ENCODE data around the gene PPIP5K1.

- TF ChIP-seq, protein P1, sequence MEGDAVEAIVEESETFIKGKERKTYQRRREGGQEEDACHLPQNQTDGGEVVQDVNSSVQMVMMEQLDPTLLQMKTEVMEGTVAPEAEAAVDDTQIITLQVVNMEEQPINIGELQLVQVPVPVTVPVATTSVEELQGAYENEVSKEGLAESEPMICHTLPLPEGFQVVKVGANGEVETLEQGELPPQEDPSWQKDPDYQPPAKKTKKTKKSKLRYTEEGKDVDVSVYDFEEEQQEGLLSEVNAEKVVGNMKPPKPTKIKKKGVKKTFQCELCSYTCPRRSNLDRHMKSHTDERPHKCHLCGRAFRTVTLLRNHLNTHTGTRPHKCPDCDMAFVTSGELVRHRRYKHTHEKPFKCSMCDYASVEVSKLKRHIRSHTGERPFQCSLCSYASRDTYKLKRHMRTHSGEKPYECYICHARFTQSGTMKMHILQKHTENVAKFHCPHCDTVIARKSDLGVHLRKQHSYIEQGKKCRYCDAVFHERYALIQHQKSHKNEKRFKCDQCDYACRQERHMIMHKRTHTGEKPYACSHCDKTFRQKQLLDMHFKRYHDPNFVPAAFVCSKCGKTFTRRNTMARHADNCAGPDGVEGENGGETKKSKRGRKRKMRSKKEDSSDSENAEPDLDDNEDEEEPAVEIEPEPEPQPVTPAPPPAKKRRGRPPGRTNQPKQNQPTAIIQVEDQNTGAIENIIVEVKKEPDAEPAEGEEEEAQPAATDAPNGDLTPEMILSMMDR (IDR thresholded peaks at IDR 0.05), result no peak
- no peak for TF ChIP-seq POLR2A (IDR thresholded peaks at IDR 0.05)
Measured at GRCh38 chr15:43534897-43535296, 55.1 kb downstream of the PPIP5K1 start.
